ENCODE data around the gene TMEM200B.
"Not testable (repeated sequence)": the region's sequence is repeated elsewhere in the genome, so short reads cannot be mapped to it uniquely, and the experiment has no call there.

Gene TMEM200B

GRCh38 chr1:29105822-29106221, 17.9 kb downstream of the TMEM200B start:
- DNase-seq = no peak

GRCh38 chr1:29100487-29100886, 23.2 kb downstream of the TMEM200B start:
- DNase-seq = no peak

- DNase-seq = no peak
Measured at GRCh38 chr1:29099286-29099685, 24.4 kb downstream of the TMEM200B start.

GRCh38 chr1:29096231-29096886, 27.3 kb downstream of the TMEM200B start:
- DNase-seq = no peak

DNA sequence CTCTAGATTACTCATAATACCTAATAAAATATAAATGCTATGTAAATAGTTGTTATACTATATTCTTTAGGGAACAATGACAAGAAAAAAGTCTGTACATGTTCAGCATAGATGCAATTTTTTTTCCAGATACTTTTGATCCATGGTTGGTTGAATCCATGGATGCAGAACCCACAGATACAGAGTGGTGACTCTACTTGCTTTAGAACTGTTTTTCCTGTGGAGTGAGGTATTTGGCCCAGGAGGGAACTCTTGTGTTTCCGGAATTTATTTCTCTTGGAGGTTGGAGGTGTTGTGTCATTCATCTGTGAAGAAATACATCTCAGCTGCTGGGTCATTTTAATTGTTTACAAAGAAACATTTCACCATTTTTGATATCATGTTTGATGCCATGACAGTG, 28.7 kb downstream of the TMEM200B start:
- no peak for DNase-seq

DNA sequence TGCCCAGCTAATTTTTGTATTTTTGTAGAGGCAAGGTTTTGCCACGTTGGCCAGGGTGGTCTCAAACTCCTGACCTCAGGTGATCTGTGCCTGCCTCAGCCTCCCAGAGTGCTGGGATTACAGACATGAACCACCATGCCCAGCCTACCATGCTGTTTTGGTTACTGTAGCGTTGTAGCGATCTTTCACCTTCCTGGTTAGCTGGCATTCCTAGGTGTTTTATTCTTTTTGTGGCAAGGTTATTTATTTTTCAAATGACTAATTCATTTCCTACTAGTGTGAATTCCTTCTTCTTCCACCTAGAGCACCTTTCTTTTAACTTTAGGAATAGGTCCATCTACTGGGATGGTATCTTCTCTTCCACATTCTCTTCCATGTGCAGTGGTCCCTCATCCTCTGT, 29.3 kb downstream of the TMEM200B start:
- DNase-seq = no peak

GRCh38 chr1:29092704-29093103, 31.0 kb downstream of the TMEM200B start:
- DNase-seq = not testable (repeated sequence)

GRCh38 chr1:29090937-29091618, 32.6 kb downstream of the TMEM200B start:
- DNase-seq = no peak

- DNase-seq = no peak
Measured at GRCh38 chr1:29084196-29084521, 39.5 kb downstream of the TMEM200B start.

DNA sequence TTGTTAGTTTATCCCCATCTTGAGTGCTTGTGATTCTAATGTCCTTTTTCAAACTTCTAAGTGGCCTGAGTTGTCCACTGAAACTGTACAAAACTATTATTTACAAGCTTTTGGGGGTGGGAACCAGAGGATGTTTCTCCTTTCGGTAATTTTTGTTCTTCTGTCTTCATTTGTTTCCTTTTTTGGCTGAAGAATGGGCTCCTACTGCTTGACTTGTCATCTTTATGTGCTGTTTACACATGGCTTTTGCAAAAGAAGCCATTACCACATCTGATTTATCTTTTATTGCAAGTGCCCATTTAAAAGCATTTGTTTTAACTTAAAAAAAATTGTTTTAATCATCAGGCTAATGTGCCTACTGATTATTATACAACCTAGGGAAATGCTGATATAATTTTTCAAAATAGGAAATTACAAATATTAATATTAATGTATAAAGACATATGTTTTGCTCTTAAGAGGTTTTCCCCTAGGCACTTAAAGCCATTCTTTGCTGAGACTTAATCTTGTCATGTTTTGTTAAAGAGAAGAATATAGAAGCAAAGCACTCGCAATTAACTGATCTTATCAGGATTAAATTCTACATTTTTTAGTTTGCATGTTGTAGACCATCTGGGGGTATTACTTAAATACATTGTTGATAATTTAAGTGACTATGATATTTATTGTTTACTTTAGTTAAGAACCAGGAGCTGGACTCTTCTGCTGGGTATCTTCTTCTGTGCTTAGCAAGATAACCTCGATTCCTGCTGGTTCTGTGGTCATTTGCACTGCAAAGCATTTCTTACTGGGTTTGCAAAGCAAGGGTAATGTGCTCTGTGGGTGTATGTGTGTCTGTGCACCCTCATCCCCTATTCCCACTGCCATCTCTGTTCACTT, 40.1 kb downstream of the TMEM200B start:
- no peak for DNase-seq

DNA sequence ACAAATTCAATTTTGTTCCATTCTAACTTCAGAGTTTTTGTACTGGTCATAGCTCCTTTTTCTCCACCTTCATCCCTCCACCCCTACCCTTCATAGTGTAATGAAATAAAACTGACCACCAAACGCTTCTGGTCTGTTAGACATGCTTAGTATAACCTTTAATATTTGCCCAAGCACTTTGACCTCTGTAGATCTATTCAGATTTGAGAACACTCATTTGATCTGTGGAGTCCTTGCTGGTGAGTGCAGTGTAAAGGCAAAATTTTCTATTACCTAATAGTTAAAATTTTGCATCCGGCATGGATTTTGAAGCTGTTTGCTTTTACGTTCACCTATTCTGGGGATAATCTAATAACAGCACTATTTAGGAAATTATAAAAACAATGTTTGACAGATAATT, 41.2 kb downstream of the TMEM200B start:
- no peak for DNase-seq

DNA sequence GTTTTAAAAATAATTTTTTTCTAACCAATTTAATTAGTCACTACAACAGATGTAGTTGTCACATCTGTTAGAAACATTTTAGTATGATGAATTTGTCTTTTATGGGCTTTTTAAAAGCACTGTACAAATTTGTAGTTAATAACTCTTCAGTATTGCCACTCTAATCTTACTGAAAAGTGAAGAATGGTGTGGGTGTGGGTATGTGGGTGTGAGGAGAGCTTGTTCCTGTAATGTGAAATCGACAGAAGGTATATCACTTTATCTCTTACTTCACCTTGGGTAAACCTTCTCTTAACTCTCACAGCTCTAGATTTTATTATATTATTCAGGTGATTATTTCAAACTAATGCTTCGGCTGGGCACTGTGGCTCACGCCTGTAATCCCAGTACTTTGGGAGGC, 42.5 kb downstream of the TMEM200B start:
- DNase-seq = no peak

- DNase-seq = not testable (repeated sequence)
Measured at GRCh38 chr1:29079916-29080629, 43.6 kb downstream of the TMEM200B start.

GRCh38 chr1:29077155-29077554, 46.5 kb downstream of the TMEM200B start:
- no peak for DNase-seq

Measured in activated T-cell treated with anti-CD3 and anti-CD28 coated beads for 4 hours (primary cell).